ENCODE results near the gene DHRS7B. TPM values are rescaled to one million over a fixed set of nuclear protein-coding genes. Genes with fewer than 3 reads are reported as not detected.

The DHRS7B gene
- total and polyA plus RNA-seq, 4 donors, result 14.3 to 21.9 (median 18.7) TPM

GRCh38 chr17:21209511-21210175 is 82.9 kb downstream of the DHRS7B start:
- H3K4me1 ChIP-seq (ENCODE audit: control insufficient read depth in 4 of 4, insufficient read depth in 4 of 4, low read length in 3 of 4), result peaks cover 6 to 34% (median 21%) of the 10 kb centered on the region in 4 donors
- H3K4me3 ChIP-seq (ENCODE audit: low read depth in 1 of 3, low read length in 3 of 3), result no peak overlapping the region
- TF ChIP-seq FOXA1 (IDR thresholded peaks at IDR 0.05), result no peak
- no peak overlapping the region for H3K9ac ChIP-seq (ENCODE audit: low read depth in 1 of 2, low read length in 2 of 2)
- H3K27ac ChIP-seq (ENCODE audit: low read depth in 1 of 2, low read length in 2 of 2), result no peak overlapping the region
- no peaks in the 10 kb centered on the region for H3K9me3 ChIP-seq (ENCODE audit: control insufficient read depth in 4 of 4, low read length in 3 of 4)
- no peaks in the 10 kb centered on the region for H3K27me3 ChIP-seq (ENCODE audit: control insufficient read depth in 4 of 4, insufficient read depth in 4 of 4, low read length in 3 of 4)
- 86% methylated on average over 17 of the region's 17 CpGs for WGBS
- H3K36me3 ChIP-seq (ENCODE audit: control insufficient read depth in 4 of 4, insufficient read depth in 3 of 4, low read depth in 1 of 4, low read length in 3 of 4), result peaks cover 2 to 7% (median 4%) of the 10 kb centered on the region in 4 donors
- DNase-seq (ENCODE audit: low spot score), result no peak

DNA sequence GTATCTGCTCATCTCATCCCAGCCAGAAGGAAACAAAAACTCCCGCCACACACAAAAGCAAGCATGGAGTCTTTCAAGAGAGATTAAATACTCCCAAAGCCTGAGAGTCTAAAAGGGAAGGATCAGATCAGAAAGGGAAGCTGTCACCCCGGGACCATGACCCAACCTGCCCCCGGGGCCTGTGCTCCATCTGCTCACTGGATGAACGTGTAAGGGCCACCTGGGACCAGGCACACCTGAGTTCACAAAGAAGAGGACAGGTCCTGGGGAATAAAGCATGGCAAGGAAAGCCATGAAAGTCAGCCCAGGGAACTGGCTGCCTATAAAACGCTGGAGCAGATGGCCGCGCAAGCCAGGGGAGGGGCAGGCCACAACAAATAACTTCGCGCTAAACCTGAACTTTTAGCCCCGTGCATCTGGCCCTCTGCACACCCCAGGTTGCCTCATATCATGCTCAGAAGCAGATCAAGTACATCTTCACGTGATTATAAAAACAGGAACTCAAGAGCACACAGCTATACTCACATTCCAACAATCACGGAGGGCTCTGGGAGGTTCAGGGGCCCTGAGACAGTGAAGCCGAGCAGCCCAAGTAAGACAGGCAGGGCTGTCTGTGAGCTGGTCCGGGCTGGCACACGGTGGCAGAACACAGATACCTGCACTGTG is 83.8 kb downstream of the DHRS7B start:
- no peak for DNase-seq (ENCODE audit: low spot score)
- TF ChIP-seq NR2F2 (IDR thresholded peaks at IDR 0.05) (no peak), FOXA2 (IDR thresholded peaks at IDR 0.05) (no peak), TAF1 (conservative IDR thresholded peaks at IDR 0.05) (no peak), YY1 (IDR thresholded peaks at IDR 0.05) (no peak), HNF4A (conservative IDR thresholded peaks at IDR 0.05) (no peak), SP1 (IDR thresholded peaks at IDR 0.05) (no peak), HNF4G (IDR thresholded peaks at IDR 0.05) (no peak), JUND (IDR thresholded peaks at IDR 0.05) (no peak), RXRA (IDR thresholded peaks at IDR 0.05) (no peak)
- TF ChIP-seq, protein P1, sequence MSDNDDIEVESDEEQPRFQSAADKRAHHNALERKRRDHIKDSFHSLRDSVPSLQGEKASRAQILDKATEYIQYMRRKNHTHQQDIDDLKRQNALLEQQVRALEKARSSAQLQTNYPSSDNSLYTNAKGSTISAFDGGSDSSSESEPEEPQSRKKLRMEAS (IDR thresholded peaks at IDR 0.05), result no peak
- TF ChIP-seq, protein P2, sequence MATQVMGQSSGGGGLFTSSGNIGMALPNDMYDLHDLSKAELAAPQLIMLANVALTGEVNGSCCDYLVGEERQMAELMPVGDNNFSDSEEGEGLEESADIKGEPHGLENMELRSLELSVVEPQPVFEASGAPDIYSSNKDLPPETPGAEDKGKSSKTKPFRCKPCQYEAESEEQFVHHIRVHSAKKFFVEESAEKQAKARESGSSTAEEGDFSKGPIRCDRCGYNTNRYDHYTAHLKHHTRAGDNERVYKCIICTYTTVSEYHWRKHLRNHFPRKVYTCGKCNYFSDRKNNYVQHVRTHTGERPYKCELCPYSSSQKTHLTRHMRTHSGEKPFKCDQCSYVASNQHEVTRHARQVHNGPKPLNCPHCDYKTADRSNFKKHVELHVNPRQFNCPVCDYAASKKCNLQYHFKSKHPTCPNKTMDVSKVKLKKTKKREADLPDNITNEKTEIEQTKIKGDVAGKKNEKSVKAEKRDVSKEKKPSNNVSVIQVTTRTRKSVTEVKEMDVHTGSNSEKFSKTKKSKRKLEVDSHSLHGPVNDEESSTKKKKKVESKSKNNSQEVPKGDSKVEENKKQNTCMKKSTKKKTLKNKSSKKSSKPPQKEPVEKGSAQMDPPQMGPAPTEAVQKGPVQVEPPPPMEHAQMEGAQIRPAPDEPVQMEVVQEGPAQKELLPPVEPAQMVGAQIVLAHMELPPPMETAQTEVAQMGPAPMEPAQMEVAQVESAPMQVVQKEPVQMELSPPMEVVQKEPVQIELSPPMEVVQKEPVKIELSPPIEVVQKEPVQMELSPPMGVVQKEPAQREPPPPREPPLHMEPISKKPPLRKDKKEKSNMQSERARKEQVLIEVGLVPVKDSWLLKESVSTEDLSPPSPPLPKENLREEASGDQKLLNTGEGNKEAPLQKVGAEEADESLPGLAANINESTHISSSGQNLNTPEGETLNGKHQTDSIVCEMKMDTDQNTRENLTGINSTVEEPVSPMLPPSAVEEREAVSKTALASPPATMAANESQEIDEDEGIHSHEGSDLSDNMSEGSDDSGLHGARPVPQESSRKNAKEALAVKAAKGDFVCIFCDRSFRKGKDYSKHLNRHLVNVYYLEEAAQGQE (IDR thresholded peaks at IDR 0.05), result no peak
- TF ChIP-seq, protein P3, sequence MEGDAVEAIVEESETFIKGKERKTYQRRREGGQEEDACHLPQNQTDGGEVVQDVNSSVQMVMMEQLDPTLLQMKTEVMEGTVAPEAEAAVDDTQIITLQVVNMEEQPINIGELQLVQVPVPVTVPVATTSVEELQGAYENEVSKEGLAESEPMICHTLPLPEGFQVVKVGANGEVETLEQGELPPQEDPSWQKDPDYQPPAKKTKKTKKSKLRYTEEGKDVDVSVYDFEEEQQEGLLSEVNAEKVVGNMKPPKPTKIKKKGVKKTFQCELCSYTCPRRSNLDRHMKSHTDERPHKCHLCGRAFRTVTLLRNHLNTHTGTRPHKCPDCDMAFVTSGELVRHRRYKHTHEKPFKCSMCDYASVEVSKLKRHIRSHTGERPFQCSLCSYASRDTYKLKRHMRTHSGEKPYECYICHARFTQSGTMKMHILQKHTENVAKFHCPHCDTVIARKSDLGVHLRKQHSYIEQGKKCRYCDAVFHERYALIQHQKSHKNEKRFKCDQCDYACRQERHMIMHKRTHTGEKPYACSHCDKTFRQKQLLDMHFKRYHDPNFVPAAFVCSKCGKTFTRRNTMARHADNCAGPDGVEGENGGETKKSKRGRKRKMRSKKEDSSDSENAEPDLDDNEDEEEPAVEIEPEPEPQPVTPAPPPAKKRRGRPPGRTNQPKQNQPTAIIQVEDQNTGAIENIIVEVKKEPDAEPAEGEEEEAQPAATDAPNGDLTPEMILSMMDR (IDR thresholded peaks at IDR 0.05; ENCODE audit: low read depth, low read length, missing input control), result no peak
- TF ChIP-seq, protein P4, sequence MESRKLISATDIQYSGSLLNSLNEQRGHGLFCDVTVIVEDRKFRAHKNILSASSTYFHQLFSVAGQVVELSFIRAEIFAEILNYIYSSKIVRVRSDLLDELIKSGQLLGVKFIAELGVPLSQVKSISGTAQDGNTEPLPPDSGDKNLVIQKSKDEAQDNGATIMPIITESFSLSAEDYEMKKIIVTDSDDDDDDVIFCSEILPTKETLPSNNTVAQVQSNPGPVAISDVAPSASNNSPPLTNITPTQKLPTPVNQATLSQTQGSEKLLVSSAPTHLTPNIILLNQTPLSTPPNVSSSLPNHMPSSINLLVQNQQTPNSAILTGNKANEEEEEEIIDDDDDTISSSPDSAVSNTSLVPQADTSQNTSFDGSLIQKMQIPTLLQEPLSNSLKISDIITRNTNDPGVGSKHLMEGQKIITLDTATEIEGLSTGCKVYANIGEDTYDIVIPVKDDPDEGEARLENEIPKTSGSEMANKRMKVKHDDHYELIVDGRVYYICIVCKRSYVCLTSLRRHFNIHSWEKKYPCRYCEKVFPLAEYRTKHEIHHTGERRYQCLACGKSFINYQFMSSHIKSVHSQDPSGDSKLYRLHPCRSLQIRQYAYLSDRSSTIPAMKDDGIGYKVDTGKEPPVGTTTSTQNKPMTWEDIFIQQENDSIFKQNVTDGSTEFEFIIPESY (IDR thresholded peaks at IDR 0.05), result no peak
- no peak overlapping the region for H3K9ac ChIP-seq (ENCODE audit: low read depth in 1 of 2, low read length in 2 of 2)
- H3K36me3 ChIP-seq (ENCODE audit: control insufficient read depth in 4 of 4, insufficient read depth in 3 of 4, low read depth in 1 of 4, low read length in 3 of 4), result peaks cover 2 to 7% (median 4%) of the 10 kb centered on the region in 4 donors
- no peaks in the 10 kb centered on the region for H3K27me3 ChIP-seq (ENCODE audit: control insufficient read depth in 4 of 4, insufficient read depth in 4 of 4, low read length in 3 of 4)
- H3K4me1 ChIP-seq (ENCODE audit: control insufficient read depth in 4 of 4, insufficient read depth in 4 of 4, low read length in 3 of 4), result peaks cover 9 to 41% (median 27%) of the 10 kb centered on the region in 4 donors
- WGBS, result 75% methylated on average over 15 of the region's 15 CpGs
- no peak overlapping the region for H3K4me3 ChIP-seq (ENCODE audit: low read depth in 1 of 3, low read length in 3 of 3)
- no peaks in the 10 kb centered on the region for H3K9me3 ChIP-seq (ENCODE audit: control insufficient read depth in 4 of 4, low read length in 3 of 4)
- no peak overlapping the region for H3K27ac ChIP-seq (ENCODE audit: low read depth in 1 of 2, low read length in 2 of 2)

Measured in liver (tissue), 9 donors.